Left cardiac atrium (tissue), 4 donors: ENCODE results near the gene STARD5. TPM values are rescaled to one million over a fixed set of nuclear protein-coding genes. Genes with fewer than 3 reads are reported as not detected.
"Not testable (repeated sequence)": the region's sequence is repeated elsewhere in the genome, so short reads cannot be mapped to it uniquely, and the experiment has no call there.

Experiments
- ATAC-seq, 2 donors: fragments of 200-7000 bp; cut with Tn5 transposase; one replicate each; pipeline ENCODE4 v1.9.1; 2020; ENCODE audit warnings: mild to moderate bottlenecking in 2 of 2, moderate library complexity in 2 of 2
- DNase-seq: peaks from one replicate; pipeline ENCODE4 v3.0.0-alpha.2; 2020
- intact Hi-C, 2 donors: fragments of 100-400 bp; cut with DNase I; formaldehyde crosslinking; loops; one replicate each; pipeline versions ENCODE4 v1.14.1 to v1.15.1; 2022 to 2023
- total RNA-seq, 2 donors: library from RNA; stranded (reverse); fragmentation: NEBNext Ultra II Directional; extraction: Animal tissue kit (Norgen Biotek cat#: 25700); gene quantifications; one replicate each; pipeline ENCODE4 v1.2.1, GENCODE V29; 2021
- donor health status: DM: no; HTN: yes; CAD: no.
- donor health status: DM: no; HTN: yes; CAD: no; lungs with severe emphysema.
- donor health status: DM: yes; HTN: yes; CAD: no.
- donor health status: Dilated cardiomyopathy.

The STARD5 gene
- total RNA-seq, 2 donors from 2014 or later: 2.0 to 5.7 TPM

- no peak for DNase-seq
- ATAC-seq: no peak
- intact Hi-C loops: loop anchor here in 1 of 2 donors (10.0 kb wide), 1 partner anchor 55 kb away; no protein-coding TSS in a partner anchor
Observed at GRCh38 chr15:81339321-81339720, 15.4 kb upstream of the STARD5 start.

GRCh38 chr15:81338170-81339007 lies 14.4 kb upstream of the STARD5 start:
- ATAC-seq (peak; percentile 63 to 73), DNase-seq (peak; percentile 51)

GRCh38 chr15:81337713-81338157 lies 13.8 kb upstream of the STARD5 start:
- intact Hi-C loops: loop anchor here in 1 of 2 donors (10.0 kb wide), 1 partner anchor 53 kb away; no protein-coding TSS in a partner anchor
- ATAC-seq (peak; percentile 25 to 41), DNase-seq (no peak)

More at GRCh38 chr15:81338170-81339007, 14.4 kb upstream of the STARD5 start:
- intact Hi-C loops: loop anchor here in 1 of 2 donors (10.0 kb wide), 1 partner anchor 54 kb away; no protein-coding TSS in a partner anchor

- DNase-seq (no peak), ATAC-seq (no peak)
- intact Hi-C loops: loop anchor here in 1 of 2 donors (10.0 kb wide), 1 partner anchor 52 kb away; no protein-coding TSS in a partner anchor
Observed at GRCh38 chr15:81337241-81337640, 13.3 kb upstream of the STARD5 start.

- intact Hi-C loops: loop anchor here in 1 of 2 donors (10.0 kb wide), 1 partner anchor 52 kb away; no protein-coding TSS in a partner anchor
- no peak for ATAC-seq
- no peak for DNase-seq
Observed at GRCh38 chr15:81336568-81336967, 12.6 kb upstream of the STARD5 start.

- intact Hi-C loops: loop anchor here in 1 of 2 donors (10.0 kb wide), 1 partner anchor 51 kb away; no protein-coding TSS in a partner anchor
- DNase-seq: no peak
- no peak for ATAC-seq
Observed at GRCh38 chr15:81335631-81336030, 11.7 kb upstream of the STARD5 start.

- ATAC-seq (peak in 1 of 2 donors; percentile 34), DNase-seq (no peak)
- intact Hi-C loops: loop anchor here in 1 of 2 donors (10.0 kb wide), 1 partner anchor 50 kb away; no protein-coding TSS in a partner anchor
Observed at GRCh38 chr15:81334768-81335435, 11.0 kb upstream of the STARD5 start.

GRCh38 chr15:81333363-81333762 lies 9.4 kb upstream of the STARD5 start:
- intact Hi-C loops: loop anchor here in 1 of 2 donors (10.0 kb wide), 1 partner anchor 49 kb away; no protein-coding TSS in a partner anchor
- DNase-seq: no peak
- no peak for ATAC-seq

- intact Hi-C loops: loop anchor here in 1 of 2 donors (10.0 kb wide), 1 partner anchor 48 kb away; no protein-coding TSS in a partner anchor
- ATAC-seq (no peak), DNase-seq (no peak)
Observed at GRCh38 chr15:81332326-81332725, 8.4 kb upstream of the STARD5 start.

GRCh38 chr15:81331600-81331999 lies 7.7 kb upstream of the STARD5 start:
- ATAC-seq: no peak
- intact Hi-C loops: loop anchor here in 1 of 2 donors (10.0 kb wide), 1 partner anchor 47 kb away; no protein-coding TSS in a partner anchor

GRCh38 chr15:81331141-81331540 lies 7.2 kb upstream of the STARD5 start:
- intact Hi-C loops: loop anchor here in 1 of 2 donors (10.0 kb wide), 1 partner anchor 46 kb away; no protein-coding TSS in a partner anchor
- not testable (repeated sequence) for ATAC-seq, DNase-seq

More at GRCh38 chr15:81331600-81331999, 7.7 kb upstream of the STARD5 start:
- DNase-seq: no peak

- ATAC-seq (no peak), DNase-seq (no peak)
- intact Hi-C loops: loop anchor here in 1 of 2 donors (10.0 kb wide), 1 partner anchor 46 kb away; no protein-coding TSS in a partner anchor
Observed at GRCh38 chr15:81330366-81331090, 6.6 kb upstream of the STARD5 start.

- intact Hi-C loops: no loop called here
- no peak for ATAC-seq
Observed at GRCh38 chr15:81329446-81329845, 5.5 kb upstream of the STARD5 start.

GRCh38 chr15:81327516-81327915 lies 3.6 kb upstream of the STARD5 start:
- intact Hi-C loops: no loop called here
- ATAC-seq (no peak), DNase-seq (no peak)

More at GRCh38 chr15:81329446-81329845, 5.5 kb upstream of the STARD5 start:
- no peak for DNase-seq

- no peak for ATAC-seq
- intact Hi-C loops: no loop called here
- DNase-seq: no peak
Observed at GRCh38 chr15:81326466-81327212, 2.7 kb upstream of the STARD5 start.

- DNase-seq (no peak), ATAC-seq (no peak)
- intact Hi-C loops: no loop called here
Observed at GRCh38 chr15:81323559-81323943, 390 bp downstream of the STARD5 start.

GRCh38 chr15:81322676-81323253 lies 1.2 kb downstream of the STARD5 start:
- intact Hi-C loops: no loop called here
- ATAC-seq (no peak), DNase-seq (no peak)

- intact Hi-C loops: no loop called here
- DNase-seq (no peak), ATAC-seq (no peak)
Observed at GRCh38 chr15:81321667-81322066, 2.3 kb downstream of the STARD5 start.
